UCSD-AML1 (cell line): Measurements from ENCODE around the gene SLC27A1.
A peak's percentile ranks its signal among the peaks of the same experiment; 100 is the strongest.
"Not testable (repeated sequence)": the region's sequence is repeated elsewhere in the genome, so short reads cannot be mapped to it uniquely, and the experiment has no call there.

Source experiments
- DNase-seq: peaks from one replicate; lab custom pipeline; 2025; ENCODE audit not compliant: unreplicated experiment; lab: John Stamatoyannopoulos, UW

SLC27A1 gene

GRCh38 chr19:17486545-17487240, 16.4 kb downstream of the SLC27A1 start:
- no peak for DNase-seq

GRCh38 chr19:17487284-17488121, 17.2 kb downstream of the SLC27A1 start:
- no peak for DNase-seq

- peak; percentile 59 for DNase-seq
Measured at GRCh38 chr19:17488593-17489391, 18.5 kb downstream of the SLC27A1 start.

DNA sequence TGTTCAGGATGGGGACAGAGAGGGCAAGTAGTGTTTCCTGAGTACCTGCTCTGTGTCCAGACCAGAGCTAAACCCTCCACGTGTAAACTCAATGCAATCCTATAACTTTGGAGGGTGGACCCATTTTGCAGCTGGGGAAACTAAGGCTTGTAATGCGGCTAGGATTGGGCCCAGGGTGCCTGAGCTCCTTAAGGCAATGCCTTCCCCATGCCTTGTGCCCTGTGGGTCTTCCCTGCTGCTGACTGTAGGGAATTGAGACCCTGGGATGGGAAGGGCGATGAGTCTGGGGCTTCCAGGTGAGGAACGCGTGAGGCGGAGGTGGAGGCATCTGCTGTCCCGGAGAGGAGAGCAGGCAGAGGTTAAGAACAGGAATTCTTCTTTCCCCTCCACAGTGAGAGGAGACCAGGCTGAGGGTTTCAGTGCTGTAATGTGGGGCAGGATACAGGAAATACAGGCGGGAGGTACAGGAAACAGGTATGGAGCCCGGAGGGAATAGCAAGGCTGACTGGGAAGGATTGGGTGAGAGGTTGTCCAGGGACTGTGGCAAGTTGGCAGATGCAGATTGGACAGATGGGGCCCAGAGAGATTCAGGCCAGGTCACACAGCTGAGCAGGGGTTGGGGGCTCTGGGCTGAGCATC, 19.2 kb downstream of the SLC27A1 start:
- DNase-seq = no peak

GRCh38 chr19:17490411-17490810, 20.1 kb downstream of the SLC27A1 start:
- no peak for DNase-seq

- DNase-seq = no peak
Measured at GRCh38 chr19:17491287-17491686, 21.0 kb downstream of the SLC27A1 start.

DNA sequence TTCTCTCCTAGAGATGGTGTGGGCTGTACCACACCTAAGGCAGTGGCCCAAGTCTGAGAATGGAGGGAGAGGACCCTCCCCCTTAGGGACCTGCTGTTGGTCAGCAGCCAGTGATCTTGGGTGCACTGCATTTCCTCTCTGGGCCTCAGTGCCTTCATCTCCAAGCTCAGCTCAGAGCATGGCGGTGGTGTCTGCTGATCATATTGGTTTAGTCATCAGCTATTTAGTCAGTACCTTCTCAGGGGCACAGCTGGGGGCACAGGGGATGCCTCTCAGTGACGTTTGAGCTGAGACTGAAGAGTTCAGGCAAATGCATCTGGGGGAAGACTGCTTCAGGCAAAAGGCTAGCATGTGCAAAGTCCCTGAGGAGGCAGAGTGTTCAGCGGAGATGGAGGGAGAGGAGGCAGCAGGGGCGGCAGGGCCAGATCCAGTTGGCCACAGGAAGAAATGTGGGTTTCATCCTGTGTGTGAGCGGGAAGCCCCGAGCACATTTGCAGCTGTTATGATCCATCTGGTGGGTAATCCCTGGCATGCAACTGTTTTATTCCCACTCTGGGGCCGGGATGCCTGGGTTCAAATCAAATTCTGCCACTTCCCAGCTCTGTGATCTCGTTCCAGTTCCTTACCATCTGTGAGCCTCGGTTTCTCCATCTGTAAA, 25.4 kb downstream of the SLC27A1 start:
- no peak for DNase-seq

DNA sequence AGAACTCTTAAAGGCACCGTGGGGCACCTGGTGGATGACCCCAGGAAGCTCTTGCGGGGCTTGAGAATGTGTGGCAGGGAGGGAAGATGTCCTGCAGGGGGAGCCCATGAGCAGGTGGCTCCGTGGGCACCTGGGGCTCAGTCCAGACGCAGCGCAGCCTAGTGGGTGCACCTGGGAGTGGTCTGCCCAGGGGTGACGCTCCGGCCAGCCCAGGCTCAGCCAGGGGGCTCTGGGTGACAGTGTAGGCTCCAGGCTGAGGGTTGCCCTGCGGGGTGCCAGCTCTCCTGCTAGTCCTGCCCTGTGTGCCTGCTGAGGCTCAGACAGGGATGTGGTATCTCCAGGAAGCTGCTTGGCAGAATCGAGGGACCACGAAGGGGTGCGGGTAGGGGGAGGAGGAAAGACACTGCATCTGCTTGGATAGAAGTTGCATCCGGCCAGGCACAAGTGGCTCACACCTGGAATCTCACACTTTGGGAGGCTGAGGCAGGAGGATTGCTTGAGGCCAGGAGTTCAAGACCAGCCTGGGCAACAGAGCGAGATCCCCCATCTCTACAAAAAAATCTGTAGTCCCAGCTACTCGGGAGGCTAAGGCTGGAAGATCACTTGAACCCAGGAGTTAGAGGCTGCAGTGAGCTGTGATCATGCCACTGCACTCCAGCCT, 26.1 kb downstream of the SLC27A1 start:
- DNase-seq = peak; percentile 86

DNA sequence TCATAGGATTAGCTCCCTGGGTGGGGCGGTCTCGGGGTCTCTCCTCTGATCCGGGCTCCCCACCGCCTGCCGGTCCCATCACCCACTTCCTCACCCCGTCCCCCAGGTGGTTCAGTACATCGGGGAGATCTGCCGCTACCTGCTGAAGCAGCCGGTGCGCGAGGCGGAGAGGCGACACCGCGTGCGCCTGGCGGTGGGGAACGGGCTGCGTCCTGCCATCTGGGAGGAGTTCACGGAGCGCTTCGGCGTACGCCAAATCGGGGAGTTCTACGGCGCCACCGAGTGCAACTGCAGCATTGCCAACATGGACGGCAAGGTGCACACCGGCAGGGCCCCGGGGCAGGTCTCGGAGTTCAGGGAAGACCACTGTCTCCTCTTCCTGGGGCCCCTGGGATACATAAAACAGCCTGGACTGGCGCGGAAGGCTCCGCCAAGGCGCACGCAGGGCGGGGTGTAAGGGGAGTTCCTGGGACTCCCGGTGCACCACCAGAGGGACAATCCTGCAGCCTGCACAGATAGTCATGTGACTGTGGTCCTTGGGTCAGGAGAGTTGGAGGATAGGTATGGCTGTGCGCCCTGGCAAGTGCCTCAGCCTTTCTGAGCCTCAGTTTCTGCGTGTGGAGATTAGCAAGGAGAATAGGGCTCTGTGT, 26.9 kb downstream of the SLC27A1 start:
- no peak for DNase-seq

DNA sequence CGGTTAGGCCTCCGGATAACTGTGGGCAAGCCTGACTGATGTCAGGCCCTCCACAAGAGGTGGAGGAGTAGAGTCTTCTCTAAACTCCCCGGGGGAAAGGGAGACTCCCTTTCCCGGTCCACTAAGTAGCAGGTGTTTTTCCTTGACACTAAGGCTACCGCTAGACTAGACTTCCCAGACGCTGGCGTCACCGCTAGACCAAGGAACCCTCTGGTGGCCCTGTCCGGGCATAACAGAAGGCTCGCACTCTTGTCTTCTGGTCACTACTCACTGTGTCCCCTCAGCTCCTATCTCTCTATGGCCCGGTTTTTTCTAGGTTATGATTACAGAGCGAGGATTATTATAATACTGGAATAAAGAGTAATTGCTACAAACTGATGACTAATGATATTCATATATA, 28.7 kb downstream of the SLC27A1 start:
- DNase-seq = not testable (repeated sequence)

DNA sequence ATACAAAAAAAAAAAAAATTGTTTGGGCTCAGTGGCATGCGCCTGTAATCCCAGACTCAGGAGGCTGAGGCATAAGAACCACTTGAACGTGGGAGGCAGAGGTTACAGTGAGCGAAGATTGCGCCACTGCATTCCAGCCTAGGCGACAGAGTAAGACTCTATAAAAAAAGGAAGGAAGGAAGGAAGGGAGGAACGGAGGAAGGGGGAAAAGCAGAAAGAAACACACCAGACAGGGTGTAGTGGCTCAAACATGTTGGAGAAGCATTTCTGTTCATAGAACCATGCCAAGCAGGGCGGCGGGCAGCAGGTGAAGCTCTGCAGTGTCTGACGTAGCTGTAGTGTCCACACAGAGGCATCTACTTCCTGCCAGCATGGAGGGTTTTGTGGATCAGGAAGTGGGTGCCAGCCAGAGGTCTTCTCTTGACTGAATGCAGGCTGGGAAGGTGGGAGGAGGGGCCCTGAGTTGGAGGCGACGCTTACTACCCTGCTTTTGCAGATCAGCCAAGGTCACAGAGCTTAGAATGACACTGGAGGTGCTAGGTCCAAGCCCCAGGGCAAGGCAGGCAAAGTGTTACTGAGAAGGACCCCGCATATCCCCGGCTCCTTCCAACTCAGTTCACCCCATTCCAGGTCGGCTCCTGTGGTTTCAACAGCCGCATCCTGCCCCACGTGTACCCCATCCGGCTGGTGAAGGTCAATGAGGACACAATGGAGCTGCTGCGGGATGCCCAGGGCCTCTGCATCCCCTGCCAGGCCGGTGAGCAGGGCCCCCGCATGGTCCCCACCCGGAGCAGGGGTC, 29.5 kb downstream of the SLC27A1 start:
- DNase-seq = peak; percentile 70

DNA sequence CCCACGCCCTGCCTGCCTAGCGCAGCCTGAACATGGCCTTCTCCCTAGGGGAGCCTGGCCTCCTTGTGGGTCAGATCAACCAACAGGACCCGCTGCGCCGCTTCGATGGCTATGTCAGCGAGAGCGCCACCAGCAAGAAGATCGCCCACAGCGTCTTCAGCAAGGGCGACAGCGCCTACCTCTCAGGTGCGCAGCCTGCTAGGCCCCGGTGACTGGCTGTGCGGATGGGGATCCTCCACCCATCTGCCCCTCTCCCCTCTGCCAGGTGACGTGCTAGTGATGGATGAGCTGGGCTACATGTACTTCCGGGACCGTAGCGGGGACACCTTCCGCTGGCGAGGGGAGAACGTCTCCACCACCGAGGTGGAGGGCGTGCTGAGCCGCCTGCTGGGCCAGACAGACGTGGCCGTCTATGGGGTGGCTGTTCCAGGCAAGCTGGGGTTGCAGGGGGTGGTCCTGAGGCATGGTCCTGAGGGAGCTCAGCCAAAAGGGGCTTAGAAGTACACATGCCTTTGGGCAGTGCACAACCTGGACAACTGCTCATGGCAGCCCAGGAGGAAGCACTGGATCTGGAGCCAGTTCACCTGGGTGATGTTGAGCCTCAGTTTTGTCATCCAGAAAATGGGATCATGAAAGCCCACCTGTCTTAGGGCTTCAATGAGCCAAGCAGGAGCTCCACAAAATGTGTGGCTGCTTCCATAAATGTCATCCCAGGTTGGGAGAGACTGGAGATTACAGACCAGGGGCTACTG, 30.3 kb downstream of the SLC27A1 start:
- no peak for DNase-seq

DNA sequence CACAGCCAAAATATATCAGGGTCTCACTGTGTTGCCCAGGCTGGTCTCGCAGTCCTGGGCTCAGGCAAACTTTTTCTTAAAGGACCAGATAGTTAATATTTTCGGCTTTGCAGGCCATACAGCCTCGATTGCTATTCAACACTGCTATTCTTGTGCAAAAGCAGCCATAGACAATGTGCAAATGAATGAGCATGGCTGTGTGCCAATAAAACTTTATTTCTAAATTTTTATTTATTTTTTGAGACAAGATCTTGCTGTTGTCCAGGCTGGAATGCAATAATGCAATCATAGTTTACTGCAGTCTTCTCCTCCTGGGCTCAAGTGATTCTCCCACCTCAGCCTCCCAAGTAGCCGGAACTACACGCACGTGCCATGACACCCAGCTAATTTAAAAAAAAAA, 32.9 kb downstream of the SLC27A1 start:
- no peak for DNase-seq

- DNase-seq = no peak
Measured at GRCh38 chr19:17504030-17504429, 33.7 kb downstream of the SLC27A1 start.

DNA sequence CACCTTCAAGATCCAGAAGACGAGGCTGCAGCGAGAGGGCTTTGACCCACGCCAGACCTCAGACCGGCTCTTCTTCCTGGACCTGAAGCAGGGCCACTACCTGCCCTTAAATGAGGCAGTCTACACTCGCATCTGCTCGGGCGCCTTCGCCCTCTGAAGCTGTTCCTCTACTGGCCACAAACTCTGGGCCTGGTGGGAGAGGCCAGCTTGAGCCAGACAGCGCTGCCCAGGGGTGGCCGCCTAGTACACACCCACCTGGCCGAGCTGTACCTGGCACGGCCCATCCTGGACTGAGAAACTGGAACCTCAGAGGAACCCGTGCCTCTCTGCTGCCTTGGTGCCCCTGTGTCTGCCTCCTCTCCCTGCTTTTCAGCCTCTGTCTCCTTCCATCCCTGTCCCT, 34.1 kb downstream of the SLC27A1 start:
- no peak for DNase-seq

DNA sequence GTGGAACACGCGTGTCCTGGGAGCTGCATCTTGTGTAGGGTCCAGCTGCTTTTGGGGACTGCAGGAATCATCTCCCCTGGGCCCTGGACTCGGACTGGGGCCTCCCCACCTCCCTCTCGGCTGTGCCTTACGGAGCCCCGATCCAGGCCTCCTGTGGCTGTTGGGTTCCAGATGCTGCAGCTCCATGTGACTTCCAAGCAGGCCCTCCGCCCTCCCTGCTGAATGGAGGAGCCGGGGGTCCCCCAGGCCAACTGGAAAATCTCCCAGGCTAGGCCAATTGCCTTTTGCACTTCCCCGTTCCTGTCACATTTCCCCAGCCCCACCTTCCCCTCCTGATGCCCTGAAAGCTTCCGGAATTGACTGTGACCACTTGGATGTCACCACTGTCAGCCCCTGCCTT, 34.9 kb downstream of the SLC27A1 start:
- DNase-seq = no peak

DNA sequence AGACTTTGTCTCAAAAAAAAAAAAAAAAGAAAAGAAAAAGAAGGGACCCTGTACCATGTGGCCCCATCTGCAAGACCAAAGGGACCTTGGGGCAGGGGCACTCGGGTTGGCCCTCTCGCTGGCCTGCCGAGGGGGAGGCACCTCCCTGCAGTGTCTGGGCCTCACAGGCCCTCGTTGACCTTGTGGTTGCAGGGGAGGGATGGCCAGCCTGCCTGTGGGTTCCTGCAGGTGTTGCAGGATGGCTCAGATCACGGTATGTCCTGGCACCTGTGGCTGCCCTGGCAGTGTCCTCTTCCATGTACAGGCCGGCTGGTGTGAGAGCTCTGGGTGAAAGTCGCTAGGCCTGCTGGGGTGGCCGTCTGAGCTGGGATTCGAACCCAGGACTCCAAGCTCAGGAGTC, 36.4 kb downstream of the SLC27A1 start:
- no peak for DNase-seq

GRCh38 chr19:17508558-17508933, 38.2 kb downstream of the SLC27A1 start:
- not testable (repeated sequence) for DNase-seq
